Left lung (tissue), 10 donors: ENCODE data around the gene POU6F2. TPM values are rescaled to one million over a fixed set of nuclear protein-coding genes. Genes with fewer than 3 reads are reported as not detected.
A peak's percentile ranks its signal among the peaks of the same experiment; 100 is the strongest.

ENCODE experiments used
- ATAC-seq: fragments of 200-7000 bp; cut with Tn5 transposase; one replicate; pipeline ENCODE4 v1.9.1; 2020; ENCODE audit warnings: moderate library complexity
- DNase-seq, 4 donors: peaks; one replicate each; pipeline ENCODE4 v3.0.0-alpha.2; 2013 to 2020
- H3K27ac ChIP-seq, 2 donors: fragments of 200-600 bp; sonication (generic) in 1 of 2; one replicate each; pipeline versions ENCODE4 v1.5.0 to v1.8.0; 2020 to 2021
- H3K27me3 ChIP-seq, 2 donors: fragments of 200-600 bp; sonication (generic) in 1 of 2; one replicate each; pipeline versions ENCODE4 v1.5.0 to v1.8.0; 2020 to 2021
- H3K36me3 ChIP-seq, 2 donors: fragments of 200-600 bp; sonication (generic) in 1 of 2; one replicate each; pipeline versions ENCODE4 v1.5.0 to v1.8.0; 2020 to 2021
- H3K4me1 ChIP-seq, 2 donors: fragments of 200-600 bp; one replicate each; pipeline ENCODE4 v1.8.0; 2021
- H3K4me3 ChIP-seq, 2 donors: fragments of 200-600 bp; sonication (generic) in 1 of 2; one replicate each; pipeline versions ENCODE4 v1.5.0 to v1.8.0; 2020 to 2021; ENCODE audit warnings: mild to moderate bottlenecking in 1 of 2
- H3K9me3 ChIP-seq, 2 donors: fragments of 200-600 bp; sonication (generic) in 1 of 2; one replicate each; pipeline versions ENCODE4 v1.5.0 to v1.8.0; 2020 to 2021
- intact Hi-C, 2 donors: fragments of 100-400 bp; cut with DNase I; formaldehyde crosslinking; loops; one replicate each; pipeline versions ENCODE4 v1.11.2 to v1.14.2; 2022
- polyA plus RNA-seq, 6 donors: library from polyadenylated mRNA; unstranded; fragments of 120-200 nt; gene quantifications; one replicate each; pipeline ENCODE4 v1.2.1, GENCODE V29; 2013; ENCODE audit not compliant: insufficient read length in 6 of 6
- total RNA-seq, 2 donors: library from RNA; stranded (reverse); fragmentation: NEBNext Ultra II Directional; extraction: Animal tissue kit (Norgen Biotek cat#: 25700); gene quantifications; one replicate each; pipeline ENCODE4 v1.2.1, GENCODE V29; 2021
- TF ChIP-seq, protein P1 (sequence below), 2 donors: fragments of 200-600 bp; sonication (generic) in 1 of 2; IDR thresholded peaks; one replicate each; pipeline versions ENCODE4 v1.5.0 to v1.8.0; 2021; ENCODE audit warnings: antibody characterized with exemption in 2 of 2
- donor health status: DM: no; HTN: yes; CAD: no.
- donor health status: DM: no; HTN: no; CAD: no.

Gene POU6F2
- total and polyA plus RNA-seq, 8 donors = 0.08 to 0.32 (median 0.18) TPM; not detected in 3

DNA sequence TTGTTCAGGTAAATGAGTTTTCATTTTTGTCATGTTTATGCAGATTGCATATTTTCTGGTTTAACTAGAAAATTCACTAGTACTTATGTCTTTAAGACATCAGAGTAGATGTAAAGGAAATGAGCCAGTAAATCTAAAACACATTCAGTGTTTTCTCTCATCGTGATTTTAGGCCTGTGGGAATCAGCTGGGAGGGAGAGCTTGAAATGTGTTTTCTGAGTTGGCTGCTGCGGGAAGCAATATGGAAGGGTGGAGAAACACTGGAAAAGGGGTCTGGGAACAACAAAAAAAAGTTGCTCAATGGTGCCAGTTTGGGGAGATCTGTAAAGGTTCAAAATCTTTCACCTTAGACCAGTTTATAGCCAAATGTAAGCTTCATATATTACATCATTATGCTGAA is 284.1 kb downstream of the POU6F2 start:
- TF ChIP-seq, protein P1, sequence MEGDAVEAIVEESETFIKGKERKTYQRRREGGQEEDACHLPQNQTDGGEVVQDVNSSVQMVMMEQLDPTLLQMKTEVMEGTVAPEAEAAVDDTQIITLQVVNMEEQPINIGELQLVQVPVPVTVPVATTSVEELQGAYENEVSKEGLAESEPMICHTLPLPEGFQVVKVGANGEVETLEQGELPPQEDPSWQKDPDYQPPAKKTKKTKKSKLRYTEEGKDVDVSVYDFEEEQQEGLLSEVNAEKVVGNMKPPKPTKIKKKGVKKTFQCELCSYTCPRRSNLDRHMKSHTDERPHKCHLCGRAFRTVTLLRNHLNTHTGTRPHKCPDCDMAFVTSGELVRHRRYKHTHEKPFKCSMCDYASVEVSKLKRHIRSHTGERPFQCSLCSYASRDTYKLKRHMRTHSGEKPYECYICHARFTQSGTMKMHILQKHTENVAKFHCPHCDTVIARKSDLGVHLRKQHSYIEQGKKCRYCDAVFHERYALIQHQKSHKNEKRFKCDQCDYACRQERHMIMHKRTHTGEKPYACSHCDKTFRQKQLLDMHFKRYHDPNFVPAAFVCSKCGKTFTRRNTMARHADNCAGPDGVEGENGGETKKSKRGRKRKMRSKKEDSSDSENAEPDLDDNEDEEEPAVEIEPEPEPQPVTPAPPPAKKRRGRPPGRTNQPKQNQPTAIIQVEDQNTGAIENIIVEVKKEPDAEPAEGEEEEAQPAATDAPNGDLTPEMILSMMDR (IDR thresholded peaks at IDR 0.05) = no peak
- Histone ChIP-seq H3K36me3 (no peaks in the 10 kb centered on the region), H3K4me1 (no peaks in the 10 kb centered on the region), H3K4me3 (no peak overlapping the region), H3K27ac (no peak overlapping the region), H3K9me3 (no peaks in the 10 kb centered on the region), H3K27me3 (no peaks in the 10 kb centered on the region)
- DNase-seq (no peak), ATAC-seq (no peak)
- intact Hi-C loops = no loop called here

GRCh38 chr7:39265641-39266591 is 288.2 kb downstream of the POU6F2 start:
- no peaks in the 10 kb centered on the region for H3K9me3 ChIP-seq
- H3K4me3 ChIP-seq = no peak overlapping the region
- H3K27ac ChIP-seq = no peak overlapping the region
- TF ChIP-seq, protein P1 (IDR thresholded peaks at IDR 0.05) = no peak
- DNase-seq = no peak
- no peaks in the 10 kb centered on the region for H3K27me3 ChIP-seq
- intact Hi-C loops = no loop called here
- no peaks in the 10 kb centered on the region for H3K36me3 ChIP-seq
- ATAC-seq = no peak
- no peaks in the 10 kb centered on the region for H3K4me1 ChIP-seq

DNA sequence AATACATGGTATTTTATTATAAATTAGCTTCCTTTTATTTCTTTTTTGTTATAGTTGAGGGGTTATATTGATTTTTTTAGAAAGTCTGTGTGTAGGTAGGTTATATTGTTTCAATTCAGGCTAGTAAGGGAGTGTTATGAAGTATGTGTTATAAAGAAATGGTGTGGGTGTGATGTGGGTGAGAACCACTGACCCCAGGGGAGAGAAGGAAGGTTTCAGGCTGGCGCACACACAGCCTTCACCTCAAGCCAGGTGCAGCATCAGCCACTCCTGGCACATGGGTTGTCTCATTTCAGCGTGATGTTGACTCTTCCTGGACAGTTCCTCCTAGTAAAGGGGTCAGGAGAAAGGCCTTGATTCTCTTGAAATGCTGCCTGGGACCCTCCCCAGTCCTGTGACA is 291.3 kb downstream of the POU6F2 start:
- Histone ChIP-seq H3K27ac (no peak overlapping the region), H3K4me1 (no peaks in the 10 kb centered on the region), H3K36me3 (no peaks in the 10 kb centered on the region), H3K4me3 (no peak overlapping the region), H3K27me3 (no peaks in the 10 kb centered on the region), H3K9me3 (no peaks in the 10 kb centered on the region)
- no peak for ATAC-seq
- DNase-seq = no peak
- intact Hi-C loops = no loop called here
- TF ChIP-seq, protein P1 (IDR thresholded peaks at IDR 0.05) = no peak

DNA sequence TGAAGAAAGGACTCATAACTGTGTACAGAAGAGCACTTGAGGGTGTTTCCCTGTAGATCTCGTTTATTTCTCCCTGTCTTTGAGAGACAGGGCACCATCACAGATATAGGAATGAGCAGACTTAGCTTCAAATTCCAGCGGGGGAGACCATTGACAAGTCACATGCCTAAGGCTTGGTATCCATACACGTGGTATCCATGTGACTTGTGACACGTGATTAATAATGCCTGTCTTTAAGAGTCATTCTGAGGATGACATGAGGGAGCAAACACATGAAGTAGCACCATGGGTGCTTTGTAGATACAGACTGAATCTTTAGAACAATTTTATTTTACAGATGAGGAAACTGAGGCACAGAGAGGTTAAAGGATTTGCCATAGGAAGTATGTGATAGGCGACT is 292.3 kb downstream of the POU6F2 start:
- intact Hi-C loops = no loop called here
- Histone ChIP-seq H3K27me3 (no peaks in the 10 kb centered on the region), H3K36me3 (no peaks in the 10 kb centered on the region), H3K9me3 (no peaks in the 10 kb centered on the region), H3K4me1 (no peaks in the 10 kb centered on the region), H3K27ac (no peak overlapping the region), H3K4me3 (no peak overlapping the region)
- TF ChIP-seq, protein P1 (IDR thresholded peaks at IDR 0.05) = no peak
- DNase-seq (no peak), ATAC-seq (no peak)

DNA sequence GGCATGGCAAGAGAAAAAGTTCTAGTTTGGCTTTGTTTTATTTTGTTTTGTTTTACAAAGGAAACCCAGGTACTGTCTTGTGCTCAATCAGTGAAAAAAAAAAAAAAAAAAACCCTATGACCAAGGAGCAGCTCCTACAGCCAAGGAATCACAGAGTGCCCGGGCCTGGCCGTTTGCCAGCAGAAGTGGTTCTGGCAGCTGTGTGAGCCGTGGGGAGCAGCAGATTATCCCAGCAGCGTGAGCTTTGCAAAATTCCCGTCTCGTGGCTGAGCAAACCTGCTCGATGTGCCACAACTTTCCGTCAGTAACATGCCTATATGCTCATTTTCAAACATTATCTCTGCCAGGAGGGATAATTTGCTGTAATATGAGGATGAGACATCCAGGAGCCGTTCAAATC is 293.7 kb downstream of the POU6F2 start:
- H3K36me3 ChIP-seq = no peaks in the 10 kb centered on the region
- intact Hi-C loops = no loop called here
- no peaks in the 10 kb centered on the region for H3K27me3 ChIP-seq
- ATAC-seq (peak; percentile 82), DNase-seq (peak; percentile 15 to 83 (median 47))
- no peaks in the 10 kb centered on the region for H3K4me1 ChIP-seq
- TF ChIP-seq, protein P1 (IDR thresholded peaks at IDR 0.05) = no peak
- no peak overlapping the region for H3K4me3 ChIP-seq
- no peak overlapping the region for H3K27ac ChIP-seq
- no peaks in the 10 kb centered on the region for H3K9me3 ChIP-seq
